A172 (cell line): Measurements from ENCODE around the gene CCDC33. TPM values are rescaled to one million over a fixed set of nuclear protein-coding genes. Genes with fewer than 3 reads are reported as not detected.
A peak's percentile ranks its signal among the peaks of the same experiment; 100 is the strongest.

ENCODE experiments used
- DNase-seq: peaks from one replicate; pipeline ENCODE4 v3.0.0-alpha.2; 2015; ENCODE audit warnings: low spot score
- total RNA-seq: library from RNA; depleted of rRNA; stranded (reverse); fragments of >200 nt; shearing (Covaris generic); gene quantifications from 2 replicates; pipeline ENCODE4 v1.2.3, GENCODE V29; 2014

Gene CCDC33
- total RNA-seq, 1 experiment from 2014 or later: not detected

DNA sequence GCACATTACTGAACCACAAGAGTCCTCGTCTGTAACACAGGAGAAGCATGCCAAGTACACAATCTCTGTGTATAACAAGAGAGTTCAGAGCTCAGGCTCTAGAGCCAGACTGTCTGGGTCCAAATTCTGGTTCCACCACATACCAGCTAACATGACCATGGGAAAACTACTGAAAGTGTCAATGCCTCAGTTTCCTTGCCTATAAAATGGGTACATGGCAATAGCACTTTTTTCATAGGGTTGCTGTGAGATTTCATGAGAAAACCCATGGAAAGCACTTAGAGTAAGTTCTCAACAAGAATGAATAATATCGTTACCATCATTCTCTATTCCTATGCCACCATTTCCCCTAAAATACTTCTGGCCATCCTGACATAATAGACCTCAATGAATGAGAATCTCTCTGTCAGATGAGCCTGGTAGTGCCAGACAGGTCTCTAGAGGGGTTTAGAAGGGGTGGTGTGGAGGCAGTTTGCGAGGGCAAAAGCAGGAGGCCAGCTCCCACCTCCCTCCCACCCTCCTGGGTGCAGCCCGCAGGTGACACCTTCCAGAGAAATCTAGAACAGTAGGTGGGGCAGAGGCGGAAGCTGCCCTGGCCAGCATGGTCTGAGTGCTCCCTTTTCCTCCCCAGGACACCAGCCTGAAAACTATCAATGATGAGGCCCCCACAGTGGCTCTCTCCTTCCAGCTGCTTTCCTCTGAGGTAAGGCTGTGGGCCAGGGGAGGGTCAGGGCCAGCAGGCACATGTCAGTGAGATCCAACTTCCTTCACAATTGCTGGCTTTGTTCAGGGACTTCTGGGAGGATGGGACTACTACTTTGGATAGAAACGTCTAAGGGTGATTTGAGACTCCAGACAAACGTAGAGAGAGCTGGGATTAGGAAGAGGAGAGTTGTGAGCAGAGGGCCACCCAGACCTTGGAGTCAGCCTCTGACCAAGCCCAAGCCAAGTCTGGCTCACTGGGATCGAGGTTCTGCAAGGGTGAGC is 45.3 kb downstream of the CCDC33 start:
- no peak for DNase-seq

DNA sequence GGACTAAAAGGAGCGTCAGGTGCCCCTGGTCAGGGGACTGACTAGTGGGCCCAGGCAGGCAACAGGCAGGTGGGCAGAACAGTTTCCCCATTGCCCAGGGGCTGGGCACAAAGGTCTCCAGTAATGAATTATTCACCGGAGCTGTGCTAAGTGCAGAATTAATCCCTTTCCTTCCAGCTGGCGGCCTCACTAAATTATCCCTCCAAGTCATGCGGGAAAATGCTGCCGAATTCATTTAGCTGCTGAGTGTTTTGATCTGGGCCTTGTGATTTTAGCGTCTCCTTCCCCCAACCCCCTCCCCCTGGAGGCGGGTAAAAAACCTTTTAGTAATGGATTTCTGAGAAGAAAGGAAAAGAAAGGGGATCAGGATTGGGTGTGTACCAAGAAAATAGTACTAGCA is 47.2 kb downstream of the CCDC33 start:
- no peak for DNase-seq

GRCh38 chr15:74289671-74290070 is 53.5 kb downstream of the CCDC33 start:
- no peak for DNase-seq

DNA sequence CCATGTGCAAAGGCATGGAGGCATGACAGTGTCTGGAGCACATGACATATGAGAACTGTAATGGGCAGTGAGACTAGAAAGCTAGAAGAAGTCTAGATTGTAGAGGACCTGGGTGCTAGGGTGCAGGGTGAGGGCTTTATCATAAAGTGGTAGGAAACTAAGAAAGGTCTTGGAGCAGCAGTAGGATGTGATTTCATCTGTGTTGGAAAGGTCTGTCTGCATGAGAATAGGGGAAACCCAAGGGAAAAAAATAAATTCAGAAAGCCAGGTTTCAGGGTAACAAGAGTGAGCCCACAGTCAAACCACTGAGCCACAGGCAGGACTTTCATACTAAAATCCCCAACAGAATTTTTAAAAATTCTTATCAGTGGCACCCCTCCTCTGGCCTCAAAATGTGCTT is 54.5 kb downstream of the CCDC33 start:
- no peak for DNase-seq

DNA sequence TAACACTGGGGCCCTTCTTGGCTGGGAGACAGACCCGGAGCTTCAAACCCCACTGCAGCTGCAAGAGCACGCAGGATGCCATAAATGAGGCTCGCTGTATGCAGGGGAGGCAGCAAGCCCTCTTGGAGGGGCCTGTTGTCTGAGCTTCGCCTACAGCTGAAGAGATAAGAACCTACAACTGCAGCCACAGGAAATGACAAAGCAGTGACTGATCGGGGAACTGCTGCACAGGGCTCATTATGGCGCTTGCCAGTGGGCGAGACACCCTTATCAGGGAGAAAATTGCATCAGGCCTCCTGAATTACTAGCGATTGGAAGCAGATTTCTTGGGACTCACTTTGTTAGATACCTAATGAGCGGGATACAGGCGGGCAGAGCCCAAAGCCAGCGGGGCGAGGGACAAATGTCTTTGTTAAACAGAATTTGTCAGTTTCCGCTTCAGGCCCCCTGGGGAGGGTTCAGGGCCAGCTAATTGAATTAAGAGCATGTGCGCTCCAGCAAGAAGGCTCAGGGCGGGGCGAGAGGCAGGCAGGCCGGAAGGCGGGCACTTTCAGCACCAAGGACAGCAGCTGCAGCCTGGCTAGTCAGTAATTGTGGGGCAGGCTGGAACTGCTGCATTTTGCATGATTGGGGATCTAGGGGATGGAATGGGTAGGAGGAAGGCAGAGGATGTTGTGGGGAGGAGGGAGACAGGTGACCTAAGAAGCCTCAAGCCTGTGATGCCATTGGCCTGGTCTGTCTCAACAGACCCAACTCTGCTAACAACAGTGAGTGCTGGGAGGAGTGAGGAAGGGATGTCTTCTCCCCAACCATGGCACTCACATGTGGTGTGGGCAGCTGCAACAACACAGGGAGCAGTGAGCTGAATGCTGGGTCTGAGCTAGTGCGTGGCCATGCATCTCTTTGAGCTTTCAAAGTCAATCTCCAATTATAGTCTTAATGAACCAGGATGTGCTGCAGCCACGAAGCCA is 55.3 kb downstream of the CCDC33 start:
- peak; percentile 92 for DNase-seq

- DNase-seq: no peak
These were observed 57.1 kb downstream of the CCDC33 start for GRCh38 chr15:74293021-74293810.

GRCh38 chr15:74294010-74294409 is 57.9 kb downstream of the CCDC33 start:
- DNase-seq: no peak

- no peak for DNase-seq
These were observed 59.7 kb downstream of the CCDC33 start for GRCh38 chr15:74295800-74296199.

DNA sequence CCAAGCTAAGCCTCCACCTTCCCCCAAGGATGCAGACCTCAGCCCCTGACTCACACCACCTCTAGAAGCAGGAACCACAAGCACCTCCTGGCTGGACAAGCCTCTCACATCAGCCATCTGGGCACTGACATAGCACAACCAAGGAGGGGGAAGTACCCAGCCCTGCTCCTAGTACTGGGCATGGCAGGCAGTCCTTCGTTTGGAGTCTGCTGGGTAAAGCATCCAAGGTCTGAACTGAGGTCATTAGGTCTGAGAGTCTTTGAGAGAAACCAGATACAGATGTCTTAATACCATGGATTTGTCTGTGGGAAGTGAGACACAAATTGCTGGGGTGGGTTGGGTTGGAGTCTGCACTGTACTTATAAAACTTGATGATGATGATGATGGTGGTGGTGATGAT is 61.8 kb downstream of the CCDC33 start:
- no peak for DNase-seq

DNA sequence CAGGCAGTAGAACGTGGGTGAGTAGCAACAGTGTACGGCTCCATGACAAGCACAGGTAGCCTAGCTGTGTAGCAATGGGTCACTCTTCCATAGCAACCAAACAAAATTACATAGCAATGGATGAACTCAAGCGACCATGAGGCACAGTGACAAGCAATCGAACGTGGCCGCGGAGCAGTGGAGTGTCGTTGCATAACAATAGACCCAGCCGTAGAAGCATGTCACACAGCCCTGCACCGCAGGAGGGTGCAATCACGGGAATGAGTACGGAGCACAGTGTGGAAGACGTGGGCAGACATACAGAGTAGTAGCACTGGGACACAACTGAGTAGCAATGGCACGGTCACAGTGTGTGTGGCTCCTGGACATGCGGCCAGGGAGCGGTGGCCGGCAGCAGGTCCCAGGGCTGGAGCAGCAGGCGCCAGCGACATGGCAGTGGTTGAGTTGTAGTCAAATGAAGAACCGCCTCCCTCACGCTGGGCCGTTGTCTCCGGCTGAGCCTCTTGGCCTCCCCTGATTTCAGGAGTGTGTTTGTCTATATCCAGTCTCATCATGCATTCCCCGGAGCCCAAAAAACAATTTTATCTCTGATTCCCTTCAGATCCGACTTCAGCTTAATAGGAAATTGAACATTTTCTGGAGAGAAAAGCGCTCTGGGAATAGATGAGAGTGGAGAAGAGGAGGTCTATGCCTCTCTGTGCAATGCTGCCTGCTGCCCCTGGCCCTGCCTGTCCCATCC is 64.1 kb downstream of the CCDC33 start:
- no peak for DNase-seq

DNA sequence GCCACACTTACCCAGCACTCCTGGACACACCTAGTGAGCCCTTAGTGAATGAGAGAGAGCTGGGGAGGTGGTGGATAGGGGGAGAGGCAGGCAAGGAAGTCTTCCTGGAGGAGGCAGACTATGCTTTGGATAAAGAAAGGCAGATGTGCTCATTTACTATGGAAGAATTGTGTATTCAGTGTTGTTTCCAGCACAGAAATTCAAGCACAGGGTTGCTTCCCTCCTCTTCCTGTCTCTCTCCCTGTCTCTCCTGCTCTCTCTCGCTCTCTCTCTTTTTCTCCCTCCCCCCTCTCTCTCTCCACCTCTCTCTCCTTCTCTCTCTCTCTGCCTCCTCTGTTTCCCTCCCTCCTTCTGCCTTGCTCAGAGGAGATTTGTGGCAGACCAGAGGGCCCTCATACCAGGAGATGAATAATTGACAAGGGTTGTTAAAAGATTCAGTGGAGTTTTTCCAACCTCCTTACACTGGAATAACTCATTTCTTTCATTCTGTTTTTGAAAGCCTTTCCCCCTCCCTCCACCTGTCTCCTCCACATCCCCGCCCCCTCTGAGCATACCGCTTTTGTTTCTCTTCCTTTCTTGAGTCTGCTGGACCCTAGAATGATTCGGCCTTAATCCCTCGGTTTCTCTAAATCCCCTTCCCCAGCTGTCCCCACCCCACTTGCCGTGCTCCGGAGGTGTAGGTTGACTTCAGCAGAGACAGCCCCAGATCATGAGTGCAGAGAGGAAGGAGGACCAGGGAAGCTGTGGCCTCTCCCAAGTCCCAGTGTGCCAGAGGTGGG is 65.6 kb downstream of the CCDC33 start:
- no peak for DNase-seq

DNA sequence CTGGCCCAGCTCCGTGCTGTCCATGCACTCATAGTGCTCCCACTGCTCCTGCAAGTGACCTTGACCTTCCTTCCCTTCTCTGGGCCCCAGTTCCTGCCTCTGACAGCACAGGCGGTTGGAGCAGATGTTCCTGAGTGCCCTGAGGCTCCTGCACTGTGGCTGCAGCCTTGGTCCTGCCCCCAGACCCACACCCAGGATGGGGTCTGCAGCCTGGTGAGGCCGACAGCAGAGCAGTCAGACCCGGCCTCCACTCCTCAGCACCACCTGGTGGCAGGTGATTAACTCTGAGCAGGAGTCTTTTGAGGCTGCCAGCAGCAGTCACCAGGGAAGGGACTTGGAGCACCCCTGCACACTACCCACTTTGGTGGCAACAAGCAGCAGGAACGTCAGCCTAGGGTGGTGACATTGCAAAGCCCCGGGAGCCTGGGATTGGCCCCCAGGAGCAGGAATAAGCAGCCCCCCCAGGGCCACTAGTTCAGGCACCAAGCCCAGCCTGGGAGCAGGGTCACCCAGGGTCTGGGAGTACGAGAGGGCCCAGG is 66.8 kb downstream of the CCDC33 start:
- DNase-seq: no peak

DNA sequence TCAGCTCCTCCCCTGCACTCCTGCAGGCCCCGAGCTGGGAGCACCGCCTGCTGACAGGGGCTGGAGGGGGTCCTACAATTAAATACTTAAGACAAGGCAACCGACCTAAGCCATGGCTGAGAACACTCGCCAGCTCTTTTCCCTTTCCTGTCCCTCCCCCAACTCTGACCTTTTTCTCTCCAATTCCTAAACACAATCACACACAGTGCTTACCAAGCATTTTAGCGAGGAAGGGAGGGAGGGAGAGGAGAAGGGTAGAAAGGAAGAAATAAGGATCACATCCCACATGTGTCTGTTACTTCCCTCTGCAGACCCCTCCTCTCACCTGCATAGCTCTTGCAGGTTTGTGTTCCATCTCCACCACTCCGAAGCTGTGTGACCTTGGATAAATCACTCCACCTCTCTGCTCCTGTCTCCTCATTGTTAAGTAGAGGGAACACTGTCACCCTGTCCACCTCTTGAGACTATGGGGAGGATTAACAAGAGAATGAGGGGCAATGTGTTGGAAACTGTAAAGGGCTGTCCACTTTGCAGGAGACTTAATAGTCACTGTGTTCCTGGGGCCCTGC is 67.7 kb downstream of the CCDC33 start:
- no peak for DNase-seq

DNA sequence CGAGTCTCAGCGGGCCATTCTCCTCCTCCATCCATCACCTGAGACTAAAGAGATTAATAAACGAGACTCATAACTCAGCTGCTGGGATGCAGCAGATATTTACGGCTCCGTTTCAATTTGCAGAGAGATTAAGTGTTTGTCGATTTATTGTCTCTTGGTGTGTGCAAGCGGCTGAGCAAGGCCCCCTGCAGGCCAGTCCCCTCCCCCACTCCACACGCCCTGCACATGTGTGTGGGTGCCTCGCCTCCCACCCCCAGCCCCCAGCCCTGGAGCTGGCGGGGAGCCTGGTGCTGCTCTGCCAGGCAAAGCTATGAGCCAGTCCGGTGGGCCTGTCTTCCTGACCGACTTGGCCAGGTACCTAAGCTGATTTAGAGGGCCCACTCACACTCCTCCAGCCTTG is 68.3 kb downstream of the CCDC33 start:
- no peak for DNase-seq

DNA sequence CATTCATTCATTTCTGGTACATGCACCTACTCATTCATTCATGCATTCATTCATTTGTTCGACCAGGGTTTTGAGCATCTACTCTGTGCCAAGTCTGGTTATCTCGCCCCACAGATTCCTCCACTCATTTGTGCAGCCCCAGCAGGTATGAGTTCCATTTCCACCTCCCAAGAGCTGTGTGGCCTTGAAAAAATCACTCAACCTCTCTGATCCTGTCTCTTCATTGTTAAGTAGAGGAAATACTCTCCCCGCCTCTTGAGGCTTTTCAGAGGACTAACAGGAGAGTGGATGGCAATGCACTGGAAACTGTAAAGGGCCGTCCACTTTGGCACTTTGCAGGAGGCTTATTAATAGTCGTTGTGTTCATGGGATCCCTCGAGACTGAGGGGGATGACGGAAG is 69.6 kb downstream of the CCDC33 start:
- DNase-seq: no peak

DNA sequence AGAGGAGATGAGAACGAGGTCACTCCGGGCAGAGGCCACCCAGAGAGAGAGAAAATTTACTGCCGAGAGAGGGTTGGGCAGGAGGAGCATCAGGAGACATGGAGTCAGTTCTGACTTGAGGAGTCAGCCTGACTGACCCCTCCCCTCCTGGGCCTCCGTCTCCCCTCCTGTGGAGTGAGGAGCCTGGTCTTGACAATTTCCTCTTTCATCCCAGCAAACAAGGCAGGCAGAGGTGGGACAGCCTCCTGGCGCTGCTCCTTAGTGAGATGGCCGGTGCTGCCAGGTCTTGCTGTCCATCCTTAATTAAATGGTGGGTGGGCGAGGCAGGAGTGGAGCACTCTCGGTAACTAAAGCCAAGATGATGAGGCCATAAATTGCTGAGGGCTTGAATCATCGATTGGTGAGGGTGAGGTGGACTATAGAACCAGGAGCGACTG is 70.7 kb downstream of the CCDC33 start:
- no peak for DNase-seq

- DNase-seq: peak; percentile 70
These were observed 72.0 kb downstream of the CCDC33 start for GRCh38 chr15:74307827-74308811.
